Endothelial cell of umbilical vein (primary cell): Measurements from ENCODE around the gene FBXO22. TPM values are rescaled to one million over a fixed set of nuclear protein-coding genes. Genes with fewer than 3 reads are reported as not detected.

ENCODE experiments used
- BruUV-seq: library from RNA; stranded (reverse); fragments of 400-500 nt; replicated peaks from 2 replicates; lab custom pipeline; 2021; lab: Mats Ljungman, UMichigan
- CTCF ChIA-PET: fragments of 300-600, 350-600 bp; sonication (Branson Sonifier 250); formaldehyde crosslinking; loops from one replicate; lab custom pipeline; 2021; ENCODE audit warnings: antibody characterized with exemption, inconsistent platforms; lab: Charles Lee
- POLR2A ChIA-PET: fragments of 300-600, 350-600 bp; sonication (Branson Sonifier 250); formaldehyde crosslinking; loops from one replicate; lab custom pipeline; 2021; ENCODE audit warnings: antibody characterized with exemption, inconsistent platforms; lab: Charles Lee
- DNase-seq: peaks from one replicate; pipeline ENCODE4 v3.0.0-alpha.2; 2011; ENCODE audit warnings: low read depth, low spot score
- FAIRE-seq: peaks from 2 replicates; lab custom pipeline; 2011; peaks lifted over from hg19 to GRCh38; lab: Jason Lieb, UNC
- H2AFZ ChIP-seq: 2 replicates; pipeline ENCODE4 v1.6.0; 2012; ENCODE audit warnings: low read depth, low read length, control low read depth, inconsistent platforms
- H3K27ac ChIP-seq: 2 replicates; pipeline ENCODE4 v1.5.1; 2011; ENCODE audit warnings: low read depth, mild to moderate bottlenecking, control low read depth, low read length, moderate library complexity; ENCODE audit not compliant: insufficient read depth
- H3K27me3 ChIP-seq, 2 experiments: 2 replicates each; pipeline versions ENCODE4 v1.6.0 to v1.6.1; 2011; ENCODE audit warnings: low read length in 2 of 2, mixed read lengths in 1 of 2; ENCODE audit not compliant: control insufficient read depth in 2 of 2, insufficient read depth in 2 of 2
- H3K36me3 ChIP-seq, 2 experiments: 2 replicates in 1 of 2; 3 replicates in 1 of 2; pipeline ENCODE4 v1.5.1; 2011; ENCODE audit warnings: low read length in 2 of 2, mild to moderate bottlenecking in 1 of 2, moderate library complexity in 1 of 2; ENCODE audit not compliant: control insufficient read depth in 2 of 2, insufficient read depth in 2 of 2; ENCODE audit errors: extremely low read depth in 1 of 2
- H3K4me1 ChIP-seq: 3 replicates; pipeline ENCODE4 v1.5.1; 2011; ENCODE audit warnings: mild to moderate bottlenecking, low read length; ENCODE audit not compliant: control insufficient read depth, insufficient read depth; ENCODE audit errors: extremely low read depth
- H3K4me2 ChIP-seq: 2 replicates; pipeline ENCODE4 v1.6.1; 2011; ENCODE audit warnings: low read length, control low read depth, mixed read lengths; ENCODE audit not compliant: insufficient read depth
- H3K4me3 ChIP-seq, 3 experiments: fragments of 200-600 bp in 1 of 3; sonication (generic), shearing (Covaris generic) in 1 of 3; replicated peaks in 1 of 3; 2 replicates each; pipeline ENCODE4 v1.5.1; 2011 to 2016; ENCODE audit warnings: control low read depth in 3 of 3, low read length in 3 of 3, mild to moderate bottlenecking in 2 of 3, inconsistent platforms in 1 of 3, low read depth in 1 of 3, moderate library complexity in 1 of 3; ENCODE audit not compliant: insufficient read depth in 1 of 3
- H3K79me2 ChIP-seq: 2 replicates; pipeline ENCODE4 v1.6.0; 2012; ENCODE audit warnings: low read length, inconsistent platforms; ENCODE audit not compliant: control insufficient read depth, insufficient read depth
- H3K9ac ChIP-seq: replicated peaks from 2 replicates; pipeline ENCODE3; 2011; ENCODE audit warnings: low read length, control low read depth; ENCODE audit not compliant: insufficient read depth; ENCODE audit errors: extremely low read depth
- H3K9me1 ChIP-seq: replicated peaks from 3 replicates; pipeline ENCODE4 v1.6.0; 2011; ENCODE audit warnings: mild to moderate bottlenecking, low read length; ENCODE audit not compliant: control insufficient read depth, insufficient read depth; ENCODE audit errors: extremely low read depth
- H3K9me3 ChIP-seq: replicated peaks from 2 replicates; pipeline ENCODE4 v1.5.1; 2012; ENCODE audit warnings: low read length, inconsistent platforms; ENCODE audit not compliant: control insufficient read depth, insufficient read depth
- H4K20me1 ChIP-seq: replicated peaks from 2 replicates; pipeline ENCODE3; 2011; ENCODE audit warnings: mild to moderate bottlenecking, low read length; ENCODE audit not compliant: control insufficient read depth, insufficient read depth; ENCODE audit errors: extremely low read depth
- EZH2 ChIP-seq: IDR thresholded peaks from 2 replicates; pipeline ENCODE4 v1.6.1; 2012; ENCODE audit warnings: borderline replicate concordance, low read depth, mild to moderate bottlenecking, moderate library complexity, low read length, inconsistent platforms; ENCODE audit not compliant: severe bottlenecking
- FOS ChIP-seq: IDR thresholded peaks from 2 replicates; pipeline ENCODE4 v1.6.1; 2011; ENCODE audit warnings: mild to moderate bottlenecking, low read length, moderate library complexity, borderline replicate concordance; ENCODE audit not compliant: insufficient read depth
- GATA2 ChIP-seq: IDR thresholded peaks from 2 replicates; pipeline ENCODE4 v1.7.0; 2011; ENCODE audit warnings: low read depth, mild to moderate bottlenecking, moderate library complexity, mixed read lengths, low read length; ENCODE audit not compliant: insufficient read length, insufficient read depth
- JUN ChIP-seq: IDR thresholded peaks from 2 replicates; pipeline ENCODE4 v1.6.1; 2011; ENCODE audit warnings: borderline replicate concordance, low read depth; ENCODE audit not compliant: insufficient read length, insufficient read depth
- MAX ChIP-seq: IDR thresholded peaks from 2 replicates; pipeline ENCODE4 v1.6.1; 2011; ENCODE audit not compliant: insufficient read depth, insufficient read length
- MYC ChIP-seq: IDR thresholded peaks from one replicate; pipeline ENCODE4 v1.6.1; 2011; ENCODE audit warnings: mild to moderate bottlenecking, low read depth, low read length
- POLR2A ChIP-seq: IDR thresholded peaks from 2 replicates; pipeline ENCODE4 v1.6.1; 2012; ENCODE audit warnings: low read depth, mild to moderate bottlenecking, control low read depth, low read length
- POLR2AphosphoS5 ChIP-seq: IDR thresholded peaks from 2 replicates; pipeline ENCODE4 v1.6.1; 2012; ENCODE audit warnings: low read depth, mild to moderate bottlenecking, control low read depth, low read length, moderate library complexity; ENCODE audit not compliant: insufficient read depth
- dilution Hi-C: fragments of 300-500 bp; cut with MboI; formaldehyde crosslinking; loops from one replicate; pipeline ENCODE4 v1.15.0; 2019; ENCODE audit warnings: low sequenced_read_pairs; ENCODE audit not compliant: extremely low pct_ligation_motif_present
- intact Hi-C: fragments of 100-400 bp; cut with micrococcal nuclease; formaldehyde crosslinking; loops from one replicate; pipeline ENCODE4 v1.10.0; 2022
- polyA plus RNA-seq, 4 experiments: library from polyadenylated mRNA; depleted of rRNA in 3 of 4; stranded (reverse) in 3 of 4; unstranded in 1 of 4; fragments of >200 nt; gene quantifications; 2 replicates each; pipeline versions ENCODE4 v1.2.1 to v1.2.3, GENCODE V29; 2011 to 2012; ENCODE audit warnings: missing spikeins in 1 of 4
- total RNA-seq: library from RNA; stranded (reverse); gene quantifications from 2 replicates; pipeline ENCODE4 v1.2.3, GENCODE V29; 2021
- TF ChIP-seq, protein P1 (sequence below), 2 donors: IDR thresholded peaks; 1 replicate in 1 of 2; 2 replicates in 1 of 2; pipeline ENCODE4 v1.5.1; 2011; ENCODE audit warnings: low read length in 2 of 2, mild to moderate bottlenecking in 2 of 2, moderate library complexity in 2 of 2, control low read depth in 1 of 2, inconsistent platforms in 1 of 2, low read depth in 1 of 2; ENCODE audit not compliant: insufficient read depth in 1 of 2; ENCODE audit errors: extremely low read depth in 1 of 2

The FBXO22 gene
- total and polyA plus RNA-seq, 2 donors (not counting 3 experiments of a cell fraction or from before 2014, with no cell fraction given) = 20.8 to 41.6 TPM

GRCh38 chr15:75884041-75884440 is 19.6 kb upstream of the FBXO22 start:
- ChIA-PET CTCF (no interaction called here), POLR2A (no interaction called here)
- FAIRE-seq = no peak
- dilution Hi-C loops (no loop called here), intact Hi-C loops (no loop called here)
- Histone ChIP-seq H3K9ac (no peak overlapping the region), H4K20me1 (no peaks in the 10 kb centered on the region), H2AFZ (no peak overlapping the region), H3K27me3 (no peaks in the 10 kb centered on the region), H3K79me2 (no peaks in the 10 kb centered on the region), H3K4me2 (no peak overlapping the region), H3K9me3 (no peaks in the 10 kb centered on the region), H3K4me1 (no peaks in the 10 kb centered on the region), H3K9me1 (no peaks in the 10 kb centered on the region), H3K36me3 (peaks cover 0 to 6% of the 10 kb centered on the region in 2 experiments), H3K27ac (no peak overlapping the region), H3K4me3 (no peak overlapping the region)
- no peak for TF ChIP-seq EZH2
- no peak for TF ChIP-seq FOS
- TF ChIP-seq POLR2A = no peak
- TF ChIP-seq GATA2 = no peak
- no peak for TF ChIP-seq POLR2AphosphoS5
- no peak for TF ChIP-seq JUN
- TF ChIP-seq MYC = no peak
- TF ChIP-seq, protein P1, sequence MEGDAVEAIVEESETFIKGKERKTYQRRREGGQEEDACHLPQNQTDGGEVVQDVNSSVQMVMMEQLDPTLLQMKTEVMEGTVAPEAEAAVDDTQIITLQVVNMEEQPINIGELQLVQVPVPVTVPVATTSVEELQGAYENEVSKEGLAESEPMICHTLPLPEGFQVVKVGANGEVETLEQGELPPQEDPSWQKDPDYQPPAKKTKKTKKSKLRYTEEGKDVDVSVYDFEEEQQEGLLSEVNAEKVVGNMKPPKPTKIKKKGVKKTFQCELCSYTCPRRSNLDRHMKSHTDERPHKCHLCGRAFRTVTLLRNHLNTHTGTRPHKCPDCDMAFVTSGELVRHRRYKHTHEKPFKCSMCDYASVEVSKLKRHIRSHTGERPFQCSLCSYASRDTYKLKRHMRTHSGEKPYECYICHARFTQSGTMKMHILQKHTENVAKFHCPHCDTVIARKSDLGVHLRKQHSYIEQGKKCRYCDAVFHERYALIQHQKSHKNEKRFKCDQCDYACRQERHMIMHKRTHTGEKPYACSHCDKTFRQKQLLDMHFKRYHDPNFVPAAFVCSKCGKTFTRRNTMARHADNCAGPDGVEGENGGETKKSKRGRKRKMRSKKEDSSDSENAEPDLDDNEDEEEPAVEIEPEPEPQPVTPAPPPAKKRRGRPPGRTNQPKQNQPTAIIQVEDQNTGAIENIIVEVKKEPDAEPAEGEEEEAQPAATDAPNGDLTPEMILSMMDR (IDR thresholded peaks at IDR 0.05; ENCODE audit: extremely low read depth in 1 of 2, insufficient read depth in 1 of 2, low read depth in 1 of 2, low read length in 2 of 2) = no peak
- TF ChIP-seq MAX = no peak
- BruUV-seq = no TSS peak
- no peak for DNase-seq
